HG02852 (cell line): ENCODE results near the gene SAPCD2.
"Not testable (repeated sequence)": the region's sequence is repeated elsewhere in the genome, so short reads cannot be mapped to it uniquely, and the experiment has no call there.

ENCODE experiments used
- ATAC-seq: cut with Tn5 transposase; IDR thresholded peaks from one replicate; pipeline ENCODE4 v1.9.1; 2021; ENCODE audit warnings: mild to moderate bottlenecking, moderate library complexity; ENCODE audit not compliant: unreplicated experiment

Gene SAPCD2

GRCh38 chr9:137033481-137033880, 36.9 kb downstream of the SAPCD2 start:
- ATAC-seq = not testable (repeated sequence)

DNA sequence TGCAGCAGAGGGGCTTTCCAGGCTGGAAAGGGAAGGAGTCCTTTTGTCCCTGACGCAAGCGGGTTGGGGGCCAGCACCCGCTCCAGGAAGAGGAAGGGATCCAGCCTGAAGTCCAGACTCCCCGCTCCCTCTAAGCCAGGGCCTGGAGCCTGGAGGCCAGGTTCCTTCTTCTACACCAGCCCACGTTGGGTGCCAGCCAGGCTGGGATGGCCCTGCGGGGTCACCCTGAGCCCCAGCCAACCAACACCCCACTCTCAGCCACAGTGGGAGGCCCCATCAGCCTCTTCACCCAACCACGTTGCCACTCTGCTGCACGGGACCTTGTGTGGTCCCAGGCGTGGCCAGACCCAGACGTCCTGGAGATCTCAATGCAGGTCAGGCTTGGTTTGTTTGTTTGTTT, 37.5 kb downstream of the SAPCD2 start:
- ATAC-seq = no peak

DNA sequence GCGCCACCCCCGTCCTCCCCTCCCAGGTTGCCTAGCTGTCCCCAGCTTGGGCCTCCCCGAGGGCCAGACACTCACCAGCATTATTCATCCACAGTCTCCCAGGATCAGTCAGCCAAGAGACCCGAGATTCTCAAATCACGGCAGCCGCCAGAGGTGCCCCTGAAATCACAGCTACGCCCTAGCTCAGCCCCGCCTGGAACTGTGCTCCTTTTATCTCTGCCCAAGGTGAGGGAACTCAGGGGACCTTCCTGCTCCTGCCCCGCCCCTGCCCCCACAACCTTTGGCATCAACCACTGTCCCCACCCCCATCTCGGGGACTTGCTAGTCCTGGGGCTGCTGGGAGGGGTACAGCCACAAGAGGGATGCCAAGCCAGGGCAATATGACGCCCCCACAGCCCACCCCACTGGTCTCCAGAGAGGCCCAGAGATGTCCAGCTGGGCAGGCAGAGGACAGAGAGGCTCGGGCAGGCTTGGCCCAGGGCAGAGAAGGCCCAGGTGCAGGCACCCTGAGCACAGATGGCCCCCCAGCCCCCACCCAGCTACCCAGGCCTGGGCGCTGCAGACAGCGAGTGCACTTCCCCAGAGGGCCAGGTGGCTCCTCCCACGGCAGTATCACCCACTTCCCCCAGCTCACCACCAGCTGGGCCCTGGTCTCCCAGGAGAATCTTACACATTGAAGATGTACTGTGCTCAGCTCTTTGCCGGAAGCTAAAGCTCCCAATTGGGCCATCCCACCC, 38.3 kb downstream of the SAPCD2 start, which contains the start of gene FUT7:
Gene FUT7 (minus strand): TSS at position 185 of the 737 bp plus-strand sequence. CDS start 97 bp downstream, at position 88.
- ATAC-seq = no peak

DNA sequence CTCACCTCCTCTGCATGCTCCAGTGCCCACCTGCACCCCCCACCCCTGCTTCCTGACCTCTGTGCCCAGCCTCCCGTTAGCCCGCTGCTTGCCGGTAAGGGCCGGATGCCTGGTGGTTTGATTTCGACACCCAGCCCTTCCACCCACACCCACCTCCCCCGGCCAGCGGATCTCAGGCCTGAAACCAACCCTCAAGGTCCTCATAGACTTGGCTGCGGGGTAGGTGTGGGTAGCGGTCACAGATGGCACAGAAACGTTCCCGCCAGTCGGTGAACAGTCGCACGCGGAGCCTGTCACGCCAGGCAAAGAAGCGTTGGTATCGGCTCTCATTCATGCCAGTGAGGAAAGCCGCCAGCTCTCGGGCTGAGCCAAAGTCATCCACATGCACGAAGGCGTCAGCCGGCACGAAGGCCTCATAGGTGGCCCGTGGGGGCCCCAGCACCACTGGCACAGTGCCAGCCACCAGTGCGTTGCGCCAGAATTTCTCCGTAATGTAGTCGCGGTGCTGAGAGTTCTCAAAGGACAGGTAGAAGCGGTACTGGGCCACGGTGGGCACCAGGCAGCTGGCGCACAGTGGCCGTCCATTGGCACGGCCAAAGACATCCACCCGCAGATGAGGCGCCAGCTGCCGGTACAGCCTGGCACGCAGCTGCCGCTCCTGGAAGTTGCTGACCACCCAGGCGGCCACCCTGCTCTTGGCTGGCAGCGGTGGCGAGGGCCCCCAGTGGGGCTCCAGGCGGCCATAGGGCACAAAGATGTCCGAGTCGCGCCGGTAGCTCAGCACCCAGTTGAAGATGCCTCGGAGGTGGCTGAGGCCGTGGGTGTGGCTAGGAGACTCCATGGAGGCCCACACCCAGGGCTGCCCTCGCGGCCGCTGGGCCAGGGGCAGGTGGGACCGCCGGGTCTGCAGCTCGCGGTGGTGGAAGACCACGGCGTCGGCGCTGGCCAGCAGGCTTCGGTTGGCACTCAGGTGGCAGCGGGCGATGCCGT, 39.5 kb downstream of the SAPCD2 start:
- no peak for ATAC-seq

- no peak for ATAC-seq
These were observed 40.4 kb downstream of the SAPCD2 start for GRCh38 chr9:137030006-137030405.

DNA sequence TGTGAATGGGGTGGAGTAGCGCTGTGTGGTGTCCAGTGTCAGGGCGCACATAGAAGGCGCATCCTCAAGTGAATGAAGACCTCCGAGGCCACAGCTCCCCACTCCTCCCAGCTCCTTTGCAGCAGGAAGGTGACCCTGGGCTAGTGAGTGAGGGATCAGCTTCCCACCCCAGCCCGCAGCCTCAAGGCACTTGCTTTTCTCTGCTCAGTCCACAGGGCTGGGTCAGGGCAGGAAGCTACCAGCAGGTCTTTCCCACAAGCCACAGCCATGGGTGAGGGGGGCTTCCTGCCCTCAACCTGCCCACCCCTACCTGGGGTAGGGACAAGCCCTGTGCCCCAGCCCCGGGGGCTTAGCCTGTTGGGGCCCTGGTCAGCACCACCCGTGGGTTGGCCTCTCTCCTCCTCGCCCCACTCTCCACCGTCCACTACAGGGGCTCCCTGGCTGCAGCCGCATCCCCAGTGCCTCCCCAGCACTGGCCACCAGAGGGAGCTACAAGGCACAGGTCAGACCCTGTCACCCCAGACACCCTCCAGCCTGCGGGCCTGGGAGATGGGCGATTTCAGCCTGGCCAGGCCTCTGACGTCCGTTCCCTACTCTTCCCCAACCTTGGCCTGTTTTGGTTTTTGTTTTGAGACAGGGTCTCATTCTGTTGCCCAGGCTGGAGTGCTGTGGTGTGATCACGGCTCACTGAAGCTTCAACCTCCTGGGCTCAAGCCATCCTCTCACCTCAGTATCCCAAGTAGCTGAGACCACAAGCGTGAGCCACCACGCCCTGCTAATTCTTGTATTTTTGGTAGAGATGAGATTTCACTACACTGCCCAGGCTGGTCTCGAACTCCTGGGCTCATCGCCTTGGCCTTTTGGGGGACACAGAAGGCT, 41.1 kb downstream of the SAPCD2 start:
- no peak for ATAC-seq

GRCh38 chr9:137028263-137029057, 41.9 kb downstream of the SAPCD2 start:
- ATAC-seq = peak; percentile 44

- ATAC-seq = no peak
These were observed 42.7 kb downstream of the SAPCD2 start, which contains the start of gene ABCA2 for GRCh38 chr9:137027369-137028262. Gene ABCA2, minus strand, starts transcription at chr9:137028237. Its CDS starts 97 bp downstream, at chr9:137028140.

GRCh38 chr9:137026828-137027227, 43.5 kb downstream of the SAPCD2 start:
- ATAC-seq = no peak

GRCh38 chr9:137026384-137026783, 44.0 kb downstream of the SAPCD2 start:
- ATAC-seq = no peak

DNA sequence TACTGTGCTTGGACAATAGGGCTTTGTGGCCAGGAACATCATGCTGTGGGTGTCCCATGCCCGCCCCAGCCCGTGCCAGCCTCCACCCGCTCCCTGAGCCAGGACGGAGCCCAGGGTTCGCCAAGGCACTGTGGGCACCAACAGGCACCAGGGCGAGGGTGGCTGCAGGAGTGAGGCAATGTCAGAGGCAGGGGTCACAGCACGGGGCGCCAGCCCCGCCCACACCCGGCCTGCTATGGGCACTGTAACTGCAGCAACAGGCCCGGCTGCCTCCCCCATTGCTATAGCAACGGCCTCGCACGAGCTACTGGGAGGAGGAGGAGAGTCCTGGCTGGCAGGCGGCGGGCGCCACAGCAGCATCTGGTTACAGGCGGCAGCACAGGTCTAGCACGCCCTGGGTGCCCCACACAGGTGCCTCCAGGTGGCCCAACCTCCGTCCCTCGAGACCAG, 44.8 kb downstream of the SAPCD2 start:
- no peak for ATAC-seq

DNA sequence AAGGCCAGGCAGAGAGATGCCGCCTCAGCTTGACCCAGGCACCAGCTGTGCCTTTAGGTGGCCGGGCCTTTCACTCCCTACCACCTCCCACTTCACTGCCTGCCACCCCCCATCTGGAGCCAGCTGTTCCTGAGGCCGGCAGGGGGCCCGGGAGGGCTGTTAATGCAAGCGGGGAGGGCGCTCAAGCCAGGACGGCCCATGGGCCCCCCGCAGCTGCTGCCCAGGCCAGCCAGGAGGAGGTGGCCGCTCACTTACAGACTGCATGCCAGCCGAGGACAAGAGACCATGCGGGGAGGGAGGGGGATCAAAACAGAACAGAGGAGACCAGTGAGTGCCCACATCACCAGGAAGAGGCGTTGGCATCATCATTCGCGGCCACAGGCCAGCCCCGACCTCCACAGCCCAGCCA, 46.8 kb downstream of the SAPCD2 start:
- ATAC-seq = no peak

GRCh38 chr9:137023157-137023556, 47.2 kb downstream of the SAPCD2 start:
- no peak for ATAC-seq

DNA sequence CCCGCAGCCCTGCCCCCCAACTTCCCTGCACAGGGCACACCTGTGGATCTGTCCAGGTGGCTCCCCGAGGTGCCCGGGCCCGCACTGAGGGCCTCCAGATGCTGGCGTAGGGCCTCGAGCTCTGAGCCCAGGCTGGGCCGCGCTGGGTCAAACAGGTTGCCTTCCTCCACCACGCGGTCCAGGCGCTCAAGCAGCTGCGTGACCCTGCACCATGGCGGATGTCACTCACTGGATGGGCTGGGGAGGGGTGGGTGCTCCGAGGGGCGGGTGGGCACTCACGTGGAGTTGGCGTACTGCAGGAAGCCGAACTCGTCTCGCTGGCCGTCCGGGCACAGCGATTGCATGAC, 47.7 kb downstream of the SAPCD2 start:
- no peak for ATAC-seq

- ATAC-seq = no peak
These were observed 48.2 kb downstream of the SAPCD2 start for GRCh38 chr9:137021979-137022661.

- no peak for ATAC-seq
These were observed 48.8 kb downstream of the SAPCD2 start for GRCh38 chr9:137021568-137021978.

- no peak for ATAC-seq
These were observed 49.4 kb downstream of the SAPCD2 start for GRCh38 chr9:137020771-137021567.
